IPS-11a (cell line): Measurements from ENCODE around the gene SEC31B.
A peak's percentile ranks its signal among the peaks of the same experiment; 100 is the strongest.

ENCODE experiments used
- H3K4me3 ChIP-seq: one replicate; pipeline ENCODE4 v1.5.1; 2013; ENCODE audit warnings: low read depth, low read length, control low read depth

The SEC31B gene

DNA sequence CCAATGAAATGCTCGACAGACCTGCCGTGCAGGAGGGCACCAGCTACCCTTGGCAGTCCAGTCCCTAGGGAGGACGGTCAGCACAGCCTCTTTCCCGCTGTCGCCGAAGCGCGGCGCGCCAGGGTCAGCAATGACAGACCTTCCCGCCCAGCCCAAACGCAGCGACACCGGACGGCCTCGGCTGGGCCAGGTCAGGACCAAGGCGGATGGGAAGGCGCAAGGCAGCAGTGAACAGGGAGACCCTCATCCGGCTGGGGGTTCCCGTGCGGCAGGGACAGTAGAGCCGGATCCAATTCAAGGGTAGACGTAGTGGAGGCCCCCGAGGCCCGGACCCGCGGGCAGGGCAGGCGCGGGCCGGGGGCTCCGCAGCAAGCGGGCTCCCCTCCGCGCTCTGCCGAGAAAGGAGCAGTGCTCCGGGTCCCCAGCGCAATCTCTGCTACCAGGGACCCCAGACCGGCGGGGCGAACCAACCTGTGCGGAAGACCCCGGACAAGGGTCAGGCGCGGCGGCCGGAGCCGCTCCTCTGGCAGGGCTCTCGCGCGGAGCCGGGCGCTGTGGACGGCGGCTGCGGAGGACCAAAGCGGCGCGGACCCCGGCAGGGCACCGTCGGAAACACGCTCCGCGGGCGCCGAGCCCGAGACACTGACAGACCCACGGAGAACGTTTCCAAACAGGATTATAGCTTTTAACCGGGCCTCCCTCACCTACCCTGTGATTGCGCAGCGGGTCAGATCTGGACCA lies at the start of gene SEC31B:
SEC31B (minus strand) TSS at position 551 of the 741 bp plus-strand sequence. CDS start 2,909 bp downstream, outside the sequence.
- peak within 1 kb of the TSS; percentile 34 for H3K4me3 ChIP-seq

GRCh38 chr10:100568912-100569311 lies 49.3 kb upstream of the SEC31B start:
- H3K4me3 ChIP-seq: no peak overlapping the region

- no peak overlapping the region for H3K4me3 ChIP-seq
These were observed 48.2 kb upstream of the SEC31B start for GRCh38 chr10:100567826-100568225.

DNA sequence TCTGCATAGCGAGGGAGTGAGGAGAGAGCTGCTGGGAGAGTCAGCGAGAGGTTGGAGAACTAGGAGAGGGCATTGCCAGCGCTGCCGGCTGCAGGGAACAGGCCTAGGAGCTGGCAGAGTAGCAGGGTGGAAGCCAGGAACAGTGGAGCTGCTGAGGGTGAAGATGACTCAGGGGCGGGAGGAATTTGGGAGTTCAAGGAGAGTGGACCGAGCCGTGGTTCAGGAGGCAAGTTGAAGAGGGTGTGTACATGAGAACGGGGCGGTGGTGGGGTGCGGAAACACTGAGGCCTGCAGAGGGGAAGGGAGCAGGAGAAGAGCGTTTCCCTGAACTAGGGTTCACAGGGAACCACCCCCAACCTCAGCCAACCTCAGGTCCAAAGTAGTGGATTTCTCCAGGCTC lies 47.6 kb upstream of the SEC31B start:
- no peak overlapping the region for H3K4me3 ChIP-seq

DNA sequence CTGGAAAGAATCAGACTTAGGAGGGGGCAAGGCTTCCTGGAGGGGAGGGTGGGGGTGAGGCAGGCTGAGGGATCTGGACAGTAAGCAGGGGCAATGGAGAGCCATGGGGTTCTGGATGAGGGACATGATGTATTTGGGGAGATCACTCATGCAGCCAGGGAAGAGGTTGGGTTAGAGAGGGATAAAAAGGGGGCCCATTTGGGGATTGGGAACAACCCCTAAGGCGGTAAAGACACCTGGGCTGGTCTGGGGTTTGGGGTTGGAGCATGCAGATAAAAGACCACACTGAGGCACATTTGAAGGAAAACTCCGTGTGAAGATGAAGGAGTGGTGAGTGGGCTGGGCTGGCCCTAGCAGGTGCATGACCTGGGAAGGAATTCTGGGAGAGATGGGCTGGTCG lies 46.9 kb upstream of the SEC31B start:
- H3K4me3 ChIP-seq: no peak overlapping the region

- no peak overlapping the region for H3K4me3 ChIP-seq
These were observed 45.7 kb upstream of the SEC31B start for GRCh38 chr10:100565206-100565985.

- H3K4me3 ChIP-seq: no peak overlapping the region
These were observed 42.5 kb upstream of the SEC31B start for GRCh38 chr10:100562008-100562672.

- no peak overlapping the region for H3K4me3 ChIP-seq
These were observed 41.3 kb upstream of the SEC31B start for GRCh38 chr10:100561005-100561404.

DNA sequence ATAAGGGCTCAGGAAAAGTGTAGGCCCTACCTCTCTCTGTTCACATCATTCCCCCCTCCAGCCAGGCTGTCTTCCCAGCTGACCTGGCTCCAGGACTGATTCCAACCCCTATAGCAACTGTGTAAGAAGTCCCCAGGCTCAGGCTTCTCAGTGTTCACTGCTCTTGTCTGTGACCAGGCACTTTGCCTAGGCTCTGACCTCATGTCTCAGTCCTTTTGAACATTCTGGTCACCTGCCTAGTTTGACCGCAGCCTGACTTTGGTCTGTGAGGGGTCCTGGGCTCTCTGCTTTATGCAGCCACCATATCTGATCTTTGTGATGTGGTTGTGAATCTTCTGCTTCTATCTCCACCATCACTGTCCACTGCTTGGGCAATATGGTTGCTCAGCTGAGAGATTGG lies 40.6 kb upstream of the SEC31B start:
- H3K4me3 ChIP-seq: no peak overlapping the region

DNA sequence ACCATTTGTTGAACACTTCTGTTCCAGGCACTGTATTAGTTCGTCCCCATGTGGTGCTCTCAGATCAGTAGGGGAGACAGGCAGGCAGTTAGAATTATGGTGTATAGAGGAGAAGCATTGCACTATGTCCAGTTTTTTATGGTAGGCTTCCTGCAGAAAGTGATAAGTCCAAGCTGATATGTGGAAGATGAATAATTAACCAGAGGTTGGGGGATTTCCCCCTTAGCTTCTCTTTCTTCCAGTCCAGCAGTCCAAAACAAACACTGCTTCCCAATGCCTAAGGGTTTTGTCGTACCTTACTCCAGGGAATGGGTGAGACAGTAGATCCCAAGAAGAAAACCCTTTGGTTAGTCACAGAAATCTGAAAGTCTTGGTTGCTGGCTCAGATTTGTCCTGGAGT lies 35.2 kb upstream of the SEC31B start:
- H3K4me3 ChIP-seq: no peak overlapping the region

- no peak overlapping the region for H3K4me3 ChIP-seq
These were observed 34.3 kb upstream of the SEC31B start for GRCh38 chr10:100553929-100554328.

DNA sequence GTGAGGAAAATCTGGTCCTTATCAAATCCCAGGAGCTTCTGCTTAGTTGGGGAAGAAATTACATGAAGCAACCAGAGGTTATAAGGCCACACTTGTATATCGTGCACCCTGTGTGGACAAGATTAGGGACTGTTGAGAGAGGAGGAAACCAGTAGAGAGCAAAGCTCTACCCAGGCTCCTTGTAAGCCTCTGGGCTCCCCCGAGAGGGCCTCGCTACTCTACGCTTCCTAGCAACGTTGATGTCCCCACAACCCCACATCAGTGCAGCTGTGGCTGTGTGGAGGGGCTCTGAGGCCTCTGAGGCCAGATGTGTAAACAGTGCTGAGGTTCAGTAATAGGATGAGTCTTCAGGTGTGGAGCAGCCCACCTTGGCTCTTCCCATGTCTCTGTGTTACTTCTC lies 32.1 kb upstream of the SEC31B start:
- no peak overlapping the region for H3K4me3 ChIP-seq

- no peak overlapping the region for H3K4me3 ChIP-seq
These were observed 31.5 kb upstream of the SEC31B start for GRCh38 chr10:100551196-100551595.

DNA sequence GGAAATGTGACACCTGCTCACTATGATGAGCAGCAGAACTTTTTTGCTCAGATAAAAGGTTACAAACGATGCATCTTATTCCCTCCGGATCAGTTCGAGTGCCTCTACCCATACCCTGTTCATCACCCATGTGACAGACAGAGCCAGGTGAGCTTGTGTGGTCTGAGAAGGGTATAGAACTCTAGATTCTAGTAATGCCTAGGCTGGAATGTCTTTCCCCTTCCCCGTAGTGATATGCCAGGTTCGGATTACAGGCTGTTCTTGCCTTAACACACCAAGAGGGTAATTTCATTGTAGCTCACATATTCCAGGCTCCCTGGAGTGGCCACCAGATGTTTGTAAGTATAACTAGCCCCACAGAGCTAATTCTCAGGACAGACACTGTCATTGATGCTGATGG lies 25.3 kb upstream of the SEC31B start:
- no peak overlapping the region for H3K4me3 ChIP-seq

- H3K4me3 ChIP-seq: no peak overlapping the region
These were observed 17.8 kb upstream of the SEC31B start for GRCh38 chr10:100537475-100537874.

GRCh38 chr10:100535715-100536353 lies 16.2 kb upstream of the SEC31B start, which contains the start of gene HIF1AN:
Gene HIF1AN, plus strand, starts transcription at chr10:100535943. Its CDS starts 16 bp downstream, at chr10:100535959.
- peak within 1 kb of the TSS; percentile 81 for H3K4me3 ChIP-seq

GRCh38 chr10:100535338-100535714 lies 15.7 kb upstream of the SEC31B start:
- H3K4me3 ChIP-seq: peak overlapping the region; percentile 24

- no peak overlapping the region for H3K4me3 ChIP-seq
These were observed 15.1 kb upstream of the SEC31B start for GRCh38 chr10:100534726-100535125.

- H3K4me3 ChIP-seq: no peak overlapping the region
These were observed 12.1 kb upstream of the SEC31B start for GRCh38 chr10:100531761-100532160.

GRCh38 chr10:100529475-100530298 lies 10.0 kb upstream of the SEC31B start, which contains the start of gene NDUFB8:
Gene NDUFB8, minus strand, starts transcription at chr10:100529871. Its CDS starts 20 bp downstream, at chr10:100529851.
- peak within 1 kb of the TSS; percentile 94 for H3K4me3 ChIP-seq
